Activated CD4-positive, alpha-beta T cell treated with anti-CD3 and anti-CD28 coated beads, Interleukin-2, amount 10 ng/mL, durations not matched to agents 7 days and 5 days (primary cell): ENCODE results near the gene ZNF518A. TPM values are rescaled to one million over a fixed set of nuclear protein-coding genes. Genes with fewer than 3 reads are reported as not detected.
A peak's percentile ranks its signal among the peaks of the same experiment; 100 is the strongest.

Experiments
- CTCF ChIA-PET: fragments of 350-600 bp; sonication (Branson Sonifier 250); formaldehyde crosslinking; loops from one replicate; lab custom pipeline; 2021; ENCODE audit warnings: antibody characterized with exemption; lab: Charles Lee
- POLR2A ChIA-PET: fragments of 350-600 bp; sonication (Branson Sonifier 250); formaldehyde crosslinking; loops from one replicate; lab custom pipeline; 2021; ENCODE audit warnings: antibody characterized with exemption; lab: Charles Lee
- DNase-seq: peaks from one replicate; pipeline ENCODE4 v3.0.0-alpha.2; 2020
- H3K27ac Mint-ChIP-seq: one replicate; pipeline ENCODE4 v1.8.0; 2021; ENCODE audit warnings: mild to moderate bottlenecking, moderate library complexity, mixed read lengths
- H3K27me3 Mint-ChIP-seq: one replicate; pipeline ENCODE4 v1.8.0; 2021; ENCODE audit warnings: mixed read lengths
- H3K36me3 Mint-ChIP-seq: one replicate; pipeline ENCODE4 v1.8.0; 2021; ENCODE audit warnings: low read depth, mixed read lengths
- H3K4me1 Mint-ChIP-seq: one replicate; pipeline ENCODE4 v1.8.0; 2021; ENCODE audit warnings: mixed read lengths
- H3K4me3 Mint-ChIP-seq: one replicate; pipeline ENCODE4 v1.8.0; 2021; ENCODE audit warnings: mild to moderate bottlenecking, moderate library complexity, mixed read lengths
- H3K9me3 Mint-ChIP-seq: one replicate; pipeline ENCODE4 v1.8.0; 2021; ENCODE audit warnings: mixed read lengths
- total RNA-seq, 2 experiments: library from RNA; stranded (reverse); gene quantifications; one replicate each; pipeline ENCODE4 v1.2.3, GENCODE V29; 2021

Gene ZNF518A, protein sequence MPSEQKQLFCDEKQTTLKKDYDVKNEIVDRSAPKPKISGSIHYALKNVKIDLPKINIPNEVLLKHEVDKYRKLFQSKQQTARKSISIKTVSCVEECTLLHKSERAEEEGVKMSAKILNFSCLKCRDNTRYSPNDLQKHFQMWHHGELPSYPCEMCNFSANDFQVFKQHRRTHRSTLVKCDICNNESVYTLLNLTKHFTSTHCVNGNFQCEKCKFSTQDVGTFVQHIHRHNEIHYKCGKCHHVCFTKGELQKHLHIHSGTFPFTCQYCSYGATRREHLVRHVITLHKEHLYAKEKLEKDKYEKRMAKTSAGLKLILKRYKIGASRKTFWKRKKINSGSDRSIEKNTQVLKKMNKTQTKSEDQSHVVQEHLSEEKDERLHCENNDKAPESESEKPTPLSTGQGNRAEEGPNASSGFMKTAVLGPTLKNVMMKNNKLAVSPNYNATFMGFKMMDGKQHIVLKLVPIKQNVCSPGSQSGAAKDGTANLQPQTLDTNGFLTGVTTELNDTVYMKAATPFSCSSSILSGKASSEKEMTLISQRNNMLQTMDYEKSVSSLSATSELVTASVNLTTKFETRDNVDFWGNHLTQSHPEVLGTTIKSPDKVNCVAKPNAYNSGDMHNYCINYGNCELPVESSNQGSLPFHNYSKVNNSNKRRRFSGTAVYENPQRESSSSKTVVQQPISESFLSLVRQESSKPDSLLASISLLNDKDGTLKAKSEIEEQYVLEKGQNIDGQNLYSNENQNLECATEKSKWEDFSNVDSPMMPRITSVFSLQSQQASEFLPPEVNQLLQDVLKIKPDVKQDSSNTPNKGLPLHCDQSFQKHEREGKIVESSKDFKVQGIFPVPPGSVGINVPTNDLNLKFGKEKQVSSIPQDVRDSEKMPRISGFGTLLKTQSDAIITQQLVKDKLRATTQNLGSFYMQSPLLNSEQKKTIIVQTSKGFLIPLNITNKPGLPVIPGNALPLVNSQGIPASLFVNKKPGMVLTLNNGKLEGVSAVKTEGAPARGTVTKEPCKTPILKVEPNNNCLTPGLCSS (N-terminal part only)
- total RNA-seq, result 10 to 100 TPM; 17.8 to 18.9 TPM

DNA sequence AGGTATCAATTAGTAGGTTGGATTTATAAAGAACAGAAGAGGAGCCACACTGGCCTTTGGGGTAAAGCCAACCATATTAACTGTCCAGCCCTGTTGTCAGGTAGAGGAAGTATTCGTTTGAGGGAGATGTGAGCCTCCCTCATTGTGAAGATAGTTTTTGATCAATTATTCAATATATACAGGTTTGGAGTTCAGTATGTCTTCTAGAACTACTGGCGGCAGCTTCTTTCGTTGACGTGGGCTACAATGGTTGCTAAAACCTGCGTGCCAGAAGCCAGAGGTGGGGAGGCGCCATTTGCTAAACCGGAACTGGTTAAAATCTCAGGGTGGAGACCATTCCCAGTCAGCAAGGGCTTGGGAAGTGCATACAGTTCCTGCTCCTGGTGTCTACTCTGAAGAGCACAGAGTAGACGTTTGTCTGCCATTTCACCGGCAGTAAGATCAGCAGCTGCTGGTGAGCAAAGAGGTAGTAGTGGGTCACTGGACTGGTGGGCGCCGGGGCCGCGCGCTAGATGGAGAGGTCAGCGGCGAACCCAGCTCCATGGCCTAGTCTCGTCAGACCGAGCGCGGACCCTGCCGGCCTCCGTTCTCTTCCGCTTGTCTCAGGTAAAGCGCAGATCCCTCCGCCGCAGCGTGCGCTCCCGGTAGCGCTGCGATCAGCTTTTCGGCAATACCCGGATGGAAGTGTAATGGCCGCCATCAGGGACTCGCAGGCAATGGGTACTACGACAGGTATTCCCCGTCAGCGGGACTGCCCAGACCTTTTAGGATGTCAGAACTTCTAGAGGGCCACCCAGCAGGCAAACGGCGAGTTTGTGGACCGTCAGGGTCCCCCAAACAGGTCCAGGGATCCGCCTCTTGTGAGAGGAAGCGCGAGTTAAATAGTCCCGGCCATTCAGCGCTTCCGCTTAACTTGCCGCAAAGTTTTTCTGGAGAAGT lies at the start of gene ZNF518A:
Gene ZNF518A, plus strand, starts transcription at position 911 of the 939 bp plus-strand sequence. CDS start 26,026 bp downstream, outside the sequence.
- POLR2A ChIA-PET, result interaction anchor here (0.6 to 1.8 kb wide), 6 partner anchors 36 to 83 kb away, joined by 3 to 23 read pairs (median 4); no protein-coding TSS in a partner anchor
- peaks cover 37% of the 10 kb centered on the region for H3K36me3 Mint-ChIP-seq
- CTCF ChIA-PET, result interaction anchor here (1.0 to 1.7 kb wide), 8 partner anchors 9 to 71 kb away, joined by 3 to 10 read pairs (median 4); no protein-coding TSS in a partner anchor
- peaks cover 9% of the 10 kb centered on the region for H3K9me3 Mint-ChIP-seq
- H3K27ac Mint-ChIP-seq, result peak within 1 kb of the TSS; percentile 99
- peak; percentile 92 for DNase-seq
- peak within 1 kb of the TSS; percentile 87 for H3K4me3 Mint-ChIP-seq
- H3K27me3 Mint-ChIP-seq, result peaks cover 32% of the 10 kb centered on the region
- peaks cover 28% of the 10 kb centered on the region for H3K4me1 Mint-ChIP-seq

- Mint-ChIP-seq H3K27ac (no peak overlapping the region), H3K27me3 (no peaks in the 10 kb centered on the region), H3K4me1 (peaks cover 12% of the 10 kb centered on the region), H3K36me3 (peaks cover 2% of the 10 kb centered on the region), H3K4me3 (no peak overlapping the region), H3K9me3 (no peaks in the 10 kb centered on the region)
- no peak for DNase-seq
- POLR2A ChIA-PET, result no interaction called here
- CTCF ChIA-PET, result no interaction called here
These were observed 47.9 kb upstream of the ZNF518A start for GRCh38 chr10:96082153-96082552.

DNA sequence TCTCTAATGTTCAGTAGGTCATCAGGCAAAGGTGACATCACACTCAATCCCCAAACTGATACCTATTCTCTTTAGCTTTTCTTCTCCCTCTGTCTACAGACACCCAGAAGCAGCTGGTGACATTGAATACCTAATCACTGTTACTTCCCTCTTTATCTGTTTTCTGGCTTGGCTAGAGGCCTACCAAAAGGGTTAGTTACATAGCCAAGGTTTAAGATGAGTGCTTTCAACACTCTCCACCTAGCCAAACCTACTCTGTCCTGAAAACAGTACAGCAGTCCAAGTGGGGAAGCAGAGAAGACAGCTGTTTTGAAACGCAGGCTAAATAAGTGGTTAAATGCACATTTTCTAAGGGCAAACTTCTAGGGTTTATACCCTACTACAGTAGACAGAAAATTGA lies 47.3 kb upstream of the ZNF518A start:
- ChIA-PET CTCF (interaction anchor here (1.8 kb wide), 1 partner anchor 47 kb away, joined by 4 read pairs; the partner anchor contains the start of gene ZNF518A), POLR2A (no interaction called here)
- Mint-ChIP-seq H3K9me3 (no peaks in the 10 kb centered on the region), H3K4me1 (peaks cover 12% of the 10 kb centered on the region), H3K27me3 (no peaks in the 10 kb centered on the region), H3K36me3 (peaks cover 4% of the 10 kb centered on the region), H3K4me3 (no peak overlapping the region), H3K27ac (no peak overlapping the region)
- no peak for DNase-seq

- DNase-seq, result no peak
- CTCF ChIA-PET, result interaction anchor here (1.4 to 1.7 kb wide), 4 partner anchors 14 to 395 kb away, joined by 4 to 7 read pairs (median 5); partner anchors contain the start of genes TCTN3 and ZNF518A
- Mint-ChIP-seq H3K27ac (peak overlapping the region; percentile 98), H3K36me3 (peaks cover 7% of the 10 kb centered on the region), H3K27me3 (peaks cover 15% of the 10 kb centered on the region), H3K4me1 (peaks cover 10% of the 10 kb centered on the region), H3K9me3 (peaks cover 3% of the 10 kb centered on the region), H3K4me3 (peak overlapping the region; percentile 94)
- POLR2A ChIA-PET, result interaction anchor here (0.6 to 2.4 kb wide), 5 partner anchors 14 to 264 kb away, joined by 3 to 23 read pairs (median 4); partner anchors contain the start of gene ZNF518A
These were observed 41.0 kb upstream of the ZNF518A start for GRCh38 chr10:96089116-96089515.

- Mint-ChIP-seq H3K4me3 (peak overlapping the region; percentile 94), H3K27me3 (peaks cover 18% of the 10 kb centered on the region), H3K9me3 (peaks cover 3% of the 10 kb centered on the region), H3K36me3 (peaks cover 7% of the 10 kb centered on the region), H3K27ac (peak overlapping the region; percentile 98), H3K4me1 (peaks cover 10% of the 10 kb centered on the region)
- ChIA-PET CTCF (interaction anchor here (1.1 to 1.7 kb wide), 6 partner anchors 15 to 396 kb away, joined by 4 to 7 read pairs (median 4); partner anchors contain the start of genes TCTN3 and ZNF518A), POLR2A (interaction anchor here (0.6 to 2.4 kb wide), 5 partner anchors 15 to 264 kb away, joined by 3 to 23 read pairs (median 4); partner anchors contain the start of gene ZNF518A)
- peak; percentile 93 for DNase-seq
These were observed 40.2 kb upstream of the ZNF518A start for GRCh38 chr10:96089670-96090462.

DNA sequence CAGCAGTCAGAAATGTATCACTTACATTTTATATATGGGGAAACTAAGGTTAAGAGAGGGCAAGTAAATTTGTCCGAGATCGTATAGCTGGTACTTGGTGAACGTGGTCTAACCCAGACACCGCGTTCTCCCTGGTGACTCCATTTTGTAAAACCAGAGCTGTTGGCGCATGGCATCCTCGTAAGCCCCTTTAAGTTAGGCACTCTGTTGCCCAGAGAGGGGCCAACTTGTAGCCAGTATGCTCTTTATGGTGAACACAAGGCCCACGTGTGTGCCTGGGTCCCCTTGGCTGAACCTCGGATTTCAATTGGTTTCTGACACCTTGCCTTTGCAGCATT lies 39.7 kb upstream of the ZNF518A start:
- CTCF ChIA-PET, result interaction anchor here (1.1 to 1.7 kb wide), 5 partner anchors 22 to 397 kb away, joined by 4 to 7 read pairs (median 4); partner anchors contain the start of genes TCTN3 and ZNF518A
- Mint-ChIP-seq H3K9me3 (peaks cover 3% of the 10 kb centered on the region), H3K4me1 (peaks cover 10% of the 10 kb centered on the region), H3K36me3 (peaks cover 7% of the 10 kb centered on the region), H3K27me3 (peaks cover 23% of the 10 kb centered on the region), H3K4me3 (peak overlapping the region; percentile 94), H3K27ac (peak overlapping the region; percentile 98)
- DNase-seq, result no peak
- POLR2A ChIA-PET, result interaction anchor here (2.4 kb wide), 1 partner anchor 40 kb away, joined by 23 read pairs; the partner anchor contains the start of gene ZNF518A

GRCh38 chr10:96092999-96093767 lies 36.9 kb upstream of the ZNF518A start:
- Mint-ChIP-seq H3K27me3 (peaks cover 40% of the 10 kb centered on the region), H3K27ac (no peak overlapping the region), H3K9me3 (peaks cover 3% of the 10 kb centered on the region), H3K36me3 (peaks cover 4% of the 10 kb centered on the region), H3K4me1 (peaks cover 10% of the 10 kb centered on the region), H3K4me3 (no peak overlapping the region)
- ChIA-PET CTCF (no interaction called here), POLR2A (interaction anchor here (1.3 kb wide), 1 partner anchor 37 kb away, joined by 5 read pairs; the partner anchor contains the start of gene ZNF518A)
- no peak for DNase-seq

DNA sequence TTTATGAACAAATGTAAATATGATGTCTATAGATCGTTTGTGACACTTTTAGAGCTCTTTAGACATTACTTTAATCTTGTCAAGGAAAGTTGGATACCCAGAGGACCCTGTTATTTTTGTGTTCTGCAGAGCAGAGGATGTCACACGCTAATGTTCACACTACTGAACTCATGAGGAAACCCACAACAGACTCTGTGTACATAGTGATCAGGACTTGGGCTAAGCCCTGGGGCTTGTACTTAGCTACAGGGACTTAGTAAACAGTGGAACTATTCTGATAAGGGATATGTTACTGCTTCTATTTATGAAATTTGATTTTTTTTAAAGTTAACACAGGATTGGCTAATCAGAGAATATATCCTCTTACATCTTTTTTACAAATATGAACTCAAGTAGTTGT lies 36.1 kb upstream of the ZNF518A start:
- ChIA-PET CTCF (interaction anchor here (0.7 kb wide), 1 partner anchor 50 kb away, joined by 3 read pairs; the partner anchor contains the start of gene CCNJ), POLR2A (interaction anchor here (1.3 kb wide), 1 partner anchor 36 kb away, joined by 5 read pairs; the partner anchor contains the start of gene ZNF518A)
- Mint-ChIP-seq H3K27me3 (peaks cover 41% of the 10 kb centered on the region), H3K4me1 (peaks cover 10% of the 10 kb centered on the region), H3K9me3 (peaks cover 3% of the 10 kb centered on the region), H3K27ac (no peak overlapping the region), H3K36me3 (peaks cover 4% of the 10 kb centered on the region), H3K4me3 (no peak overlapping the region)
- DNase-seq, result no peak

DNA sequence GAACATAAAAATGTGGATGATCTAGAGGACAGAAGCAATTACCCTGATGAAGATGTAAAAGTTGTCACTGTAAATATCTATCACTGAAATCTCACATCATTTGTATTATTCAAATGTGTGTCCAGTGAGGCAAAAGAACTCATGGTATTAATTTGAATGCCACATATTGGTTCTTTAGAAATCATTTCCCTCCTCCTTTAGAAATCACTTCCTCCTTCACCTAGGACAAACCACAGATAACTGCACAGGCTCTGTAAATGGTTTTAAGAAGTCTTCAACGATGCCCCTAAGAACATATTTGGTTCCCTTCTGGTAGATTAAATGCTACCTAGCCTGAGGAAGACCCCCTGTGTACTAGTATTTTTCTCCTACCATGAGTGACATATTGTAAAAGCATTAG lies 33.1 kb upstream of the ZNF518A start:
- ChIA-PET POLR2A (no interaction called here), CTCF (interaction anchor here (0.6 kb wide), 1 partner anchor 1575 kb away, joined by 6 read pairs; no protein-coding TSS in a partner anchor)
- no peaks in the 10 kb centered on the region for H3K36me3 Mint-ChIP-seq
- no peak overlapping the region for H3K4me3 Mint-ChIP-seq
- H3K27me3 Mint-ChIP-seq, result peaks cover 59% of the 10 kb centered on the region
- no peaks in the 10 kb centered on the region for H3K9me3 Mint-ChIP-seq
- no peak for DNase-seq
- H3K4me1 Mint-ChIP-seq, result no peaks in the 10 kb centered on the region
- no peak overlapping the region for H3K27ac Mint-ChIP-seq

GRCh38 chr10:96097865-96098264 lies 32.2 kb upstream of the ZNF518A start:
- CTCF ChIA-PET, result no interaction called here
- H3K27ac Mint-ChIP-seq, result no peak overlapping the region
- peaks cover 57% of the 10 kb centered on the region for H3K27me3 Mint-ChIP-seq
- no peaks in the 10 kb centered on the region for H3K4me1 Mint-ChIP-seq
- no peak overlapping the region for H3K4me3 Mint-ChIP-seq
- POLR2A ChIA-PET, result no interaction called here
- DNase-seq, result no peak
- H3K9me3 Mint-ChIP-seq, result no peaks in the 10 kb centered on the region
- H3K36me3 Mint-ChIP-seq, result no peaks in the 10 kb centered on the region
